GM12878 (cell line): ENCODE results near the gene TPRX1. TPM values are rescaled to one million over a fixed set of nuclear protein-coding genes. Genes with fewer than 3 reads are reported as not detected.

Experiments used
- ATAC-seq: fragments of 200-7000 bp; cut with Tn5 transposase; 3 replicates; pipeline ENCODE4 v1.9.1; 2020; ENCODE audit warnings: mild to moderate bottlenecking, moderate library complexity
- BruUV-seq: library from RNA; stranded (reverse); fragments of 400-500 nt; replicated peaks from 2 replicates; lab custom pipeline; 2021; lab: Mats Ljungman, UMichigan
- CTCF ChIA-PET: fragments of 300-600 bp; sonication (Branson Sonifier 250); formaldehyde crosslinking; extraction: SDS; loops from one replicate; lab custom pipeline; 2021; ENCODE audit warnings: inconsistent platforms; lab: Yijun Ruan, JAX
- POLR2A ChIA-PET: fragments of 350-600 bp; formaldehyde crosslinking; extraction: SDS; loops from one replicate; lab custom pipeline; 2021; ENCODE audit warnings: inconsistent platforms; lab: Charles Lee
- RAD21 ChIA-PET: fragments of 300-600 bp; sonication (Branson Sonifier 250); formaldehyde crosslinking; loops from one replicate; lab custom pipeline; 2023; ENCODE audit warnings: antibody characterized with exemption; ENCODE audit not compliant: unreplicated experiment; lab: Charles Lee
- SMC1A ChIA-PET: fragments of 300-600 bp; sonication (Branson Sonifier 250); formaldehyde crosslinking; loops from one replicate; lab custom pipeline; 2023; ENCODE audit not compliant: unreplicated experiment, uncharacterized antibody; lab: Charles Lee
- DNase-seq: peaks from one replicate; pipeline ENCODE4 v3.0.0-alpha.2; 2011; ENCODE audit warnings: low read depth, low spot score
- FAIRE-seq: peaks from 3 replicates; lab custom pipeline; 2011; peaks lifted over from hg19 to GRCh38; lab: Jason Lieb, UNC
- H2AFZ ChIP-seq: 2 replicates; pipeline ENCODE4 v1.6.0; 2011; ENCODE audit warnings: low read depth, low read length, control low read depth; ENCODE audit not compliant: control insufficient read depth
- H3K27ac ChIP-seq: 2 replicates; pipeline ENCODE4 v1.5.1; 2011; ENCODE audit warnings: control low read depth; ENCODE audit not compliant: control insufficient read depth, insufficient read depth
- H3K27me3 ChIP-seq, 2 experiments: replicated peaks in 1 of 2; 2 replicates each; pipeline versions ENCODE4 v1.6.0 to v1.6.1; 2011; ENCODE audit warnings: low read length in 1 of 2; ENCODE audit not compliant: control insufficient read depth in 2 of 2, insufficient read depth in 2 of 2
- H3K36me3 ChIP-seq, 2 experiments: 2 replicates each; pipeline ENCODE4 v1.5.1; 2011; ENCODE audit warnings: low read length in 1 of 2; ENCODE audit not compliant: control insufficient read depth in 2 of 2, insufficient read depth in 2 of 2
- H3K4me1 ChIP-seq: 2 replicates; pipeline ENCODE4 v1.6.1; 2011; ENCODE audit warnings: mild to moderate bottlenecking, low read length, moderate library complexity, mixed read lengths; ENCODE audit not compliant: control insufficient read depth, insufficient read depth
- H3K4me2 ChIP-seq: 2 replicates; pipeline ENCODE4 v1.6.0; 2011; ENCODE audit warnings: control low read depth; ENCODE audit not compliant: control insufficient read depth, insufficient read depth
- H3K4me3 ChIP-seq: fragments of 200-600 bp; sonication (generic); 2 replicates; pipeline ENCODE4 v1.5.1; 2016
- H3K79me2 ChIP-seq: 2 replicates; pipeline ENCODE4 v1.6.0; 2011; ENCODE audit warnings: low read length; ENCODE audit not compliant: control insufficient read depth, insufficient read depth
- H3K9ac ChIP-seq: 2 replicates; pipeline ENCODE4 v1.8.0; 2011; ENCODE audit warnings: low read length, control low read depth, mixed read lengths; ENCODE audit not compliant: control insufficient read depth, insufficient read depth
- H3K9me3 ChIP-seq: replicated peaks from 3 replicates; pipeline ENCODE4 v1.5.1; 2011; ENCODE audit warnings: mild to moderate bottlenecking, low read length; ENCODE audit not compliant: control insufficient read depth, insufficient read depth
- H4K20me1 ChIP-seq: 2 replicates; pipeline ENCODE4 v1.6.0; 2011; ENCODE audit not compliant: control insufficient read depth, insufficient read depth
- HDAC2 ChIP-seq: fragments of 200-600 bp; sonication (generic); IDR thresholded peaks from 2 replicates; pipeline ENCODE4 v1.6.1; 2017
- IRF5 ChIP-seq: fragments of 450-650 bp; IDR thresholded peaks from 2 replicates; pipeline ENCODE4 v1.6.1; 2017; ENCODE audit warnings: borderline replicate concordance
- PML ChIP-seq: IDR thresholded peaks from 2 replicates; pipeline ENCODE4 v1.6.1; 2012; ENCODE audit warnings: low read length, inconsistent platforms
- POLR2AphosphoS5 ChIP-seq: IDR thresholded peaks from 2 replicates; pipeline ENCODE4 v1.6.1; 2011; ENCODE audit warnings: mild to moderate bottlenecking, low read length, inconsistent platforms
- STAT3 ChIP-seq: IDR thresholded peaks from 2 replicates; pipeline ENCODE4 v1.6.1; 2011; ENCODE audit warnings: low read depth, low read length, improper control_type of control experiment
- SUPT20H ChIP-seq: IDR thresholded peaks from 2 replicates; pipeline ENCODE4 v1.6.1; 2011; ENCODE audit warnings: low read depth, mild to moderate bottlenecking, low read length, moderate library complexity, borderline replicate concordance; ENCODE audit not compliant: control insufficient read depth
- TCF3 ChIP-seq: IDR thresholded peaks from 2 replicates; pipeline ENCODE4 v1.6.1; 2012; ENCODE audit warnings: low read depth, mild to moderate bottlenecking, low read length, borderline replicate concordance; ENCODE audit not compliant: insufficient read depth
- ZBTB40 ChIP-seq: fragments of 450-650 bp; IDR thresholded peaks from 2 replicates; pipeline ENCODE4 v1.6.1; 2016; ENCODE audit warnings: mild to moderate bottlenecking, moderate library complexity, borderline replicate concordance
- WGBS: methylation state at CpG from one replicate; pipeline ENCODE4 v1.1.6; 2016; ENCODE audit warnings: low lambda C conversion rate; ENCODE audit not compliant: insufficient replicate concordance, insufficient coverage; ENCODE audit errors: missing lambda C conversion rate; 5-methylcytosine and 5-hydroxymethylcytosine counted together
- in situ Hi-C: fragments of 300-500 bp; cut with MboI; formaldehyde crosslinking; loops from 9 replicates; pipeline ENCODE4 v1.14.3; 2018; ENCODE audit warnings: mixed read lengths
- intact Hi-C: fragments of 100-400 bp; cut with micrococcal nuclease; formaldehyde crosslinking; loops from one replicate; pipeline ENCODE4 v1.14.2; 2022; ENCODE audit not compliant: unreplicated experiment
- polyA plus RNA-seq, 11 experiments: library from polyadenylated mRNA; depleted of rRNA in 4 of 11; unstranded in 6 of 11; stranded (reverse) in 5 of 11; fragments of >200 nt; fragmentation: Nextera tagmentation in 4 of 11; fragmentation: Illumina TruSeq in 1 of 11; extraction: Ambion mirVana in 4 of 11; extraction: Trizol in 1 of 11; gene quantifications; 1 replicate in 1 of 11; 2 replicates in 10 of 11; pipeline versions ENCODE4 v1.2.1 to v1.2.3, GENCODE V29; 2011 to 2016; ENCODE audit warnings: inconsistent platforms in 2 of 11, missing spikeins in 2 of 11, low read depth in 1 of 11
- total RNA-seq, 4 experiments: library from RNA; depleted of rRNA in 3 of 4; stranded (reverse); fragments of >200 nt in 3 of 4; fragmentation: Illumina TruSeq in 1 of 4; extraction: Trizol in 1 of 4; gene quantifications; 2 replicates each; pipeline versions ENCODE4 v1.2.1 to v1.2.3, GENCODE V29; 2013 to 2021
- TF ChIP-seq, protein P1 (sequence below): fragments of 450-650 bp; IDR thresholded peaks from 2 replicates; pipeline ENCODE4 v1.6.1; 2018; ENCODE audit warnings: borderline replicate concordance, mild to moderate bottlenecking; ENCODE audit not compliant: partially characterized antibody
- TF ChIP-seq, protein P2 (sequence below): IDR thresholded peaks from 2 replicates; pipeline ENCODE4 v1.6.1; 2011; ENCODE audit warnings: low read depth, mild to moderate bottlenecking, low read length, moderate library complexity, borderline replicate concordance; ENCODE audit errors: extremely low read depth

The TPRX1 gene
- total and polyA plus RNA-seq, 10 of the 15 experiments (the other 5 are each of a cell fraction or from before 2014, with no cell fraction given): not detected

DNA sequence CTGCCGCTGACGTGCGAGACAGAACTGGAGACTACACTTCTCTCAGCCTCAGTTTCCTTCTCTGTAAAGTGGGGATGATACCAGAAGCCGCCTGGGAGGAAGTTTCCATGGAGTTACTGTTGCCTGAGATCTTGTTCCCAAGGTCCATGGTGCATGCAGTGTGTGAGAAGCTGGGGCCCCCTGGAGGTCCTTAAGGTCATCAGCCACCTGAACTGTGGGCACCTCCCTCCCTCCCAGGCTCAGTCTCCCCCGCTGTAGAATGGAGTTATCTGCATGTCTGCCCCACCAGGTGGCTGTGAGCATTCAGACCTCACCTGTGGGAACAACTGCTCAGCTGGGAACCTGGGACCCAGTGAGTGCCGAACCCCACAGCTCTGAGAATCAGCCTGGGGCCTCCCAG, 20.0 kb upstream of the TPRX1 start (continued):
- TF ChIP-seq, protein P1, sequence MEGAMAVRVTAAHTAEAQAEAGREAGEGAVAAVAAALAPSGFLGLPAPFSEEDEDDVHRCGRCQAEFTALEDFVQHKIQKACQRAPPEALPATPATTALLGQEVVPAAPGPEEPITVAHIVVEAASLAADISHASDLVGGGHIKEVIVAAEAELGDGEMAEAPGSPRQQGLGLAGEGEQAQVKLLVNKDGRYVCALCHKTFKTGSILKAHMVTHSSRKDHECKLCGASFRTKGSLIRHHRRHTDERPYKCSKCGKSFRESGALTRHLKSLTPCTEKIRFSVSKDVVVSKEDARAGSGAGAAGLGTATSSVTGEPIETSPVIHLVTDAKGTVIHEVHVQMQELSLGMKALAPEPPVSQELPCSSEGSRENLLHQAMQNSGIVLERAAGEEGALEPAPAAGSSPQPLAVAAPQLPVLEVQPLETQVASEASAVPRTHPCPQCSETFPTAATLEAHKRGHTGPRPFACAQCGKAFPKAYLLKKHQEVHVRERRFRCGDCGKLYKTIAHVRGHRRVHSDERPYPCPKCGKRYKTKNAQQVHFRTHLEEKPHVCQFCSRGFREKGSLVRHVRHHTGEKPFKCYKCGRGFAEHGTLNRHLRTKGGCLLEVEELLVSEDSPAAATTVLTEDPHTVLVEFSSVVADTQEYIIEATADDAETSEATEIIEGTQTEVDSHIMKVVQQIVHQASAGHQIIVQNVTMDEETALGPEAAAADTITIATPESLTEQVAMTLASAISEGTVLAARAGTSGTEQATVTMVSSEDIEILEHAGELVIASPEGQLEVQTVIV: no peak

DNA sequence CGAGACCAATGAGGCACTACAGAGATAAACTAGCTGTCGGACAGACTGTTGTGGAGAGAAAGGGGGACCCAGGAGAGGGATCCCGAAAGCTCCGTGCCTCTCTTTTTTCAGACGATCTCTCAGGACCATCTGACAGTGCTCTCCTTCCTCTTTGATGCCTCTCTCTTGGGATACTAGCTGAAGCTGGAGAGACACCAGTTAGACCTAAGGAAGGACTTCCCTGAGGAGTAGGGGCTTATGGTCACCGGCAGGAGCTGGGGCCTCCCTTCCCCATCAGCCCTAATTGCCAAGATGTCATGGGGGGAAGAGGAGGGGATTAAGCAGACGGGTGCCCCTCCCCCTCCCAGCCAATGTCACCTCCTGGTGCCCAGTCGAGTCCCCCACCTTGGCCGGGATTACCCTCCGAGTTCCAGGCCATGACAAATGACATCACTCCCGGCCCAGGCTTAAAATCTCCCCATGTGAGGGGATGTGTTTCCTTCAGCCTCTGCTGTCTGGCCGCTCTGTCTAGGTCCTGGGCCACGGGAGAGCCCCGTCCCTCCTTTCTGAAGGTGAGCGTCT, 17.2 kb upstream of the TPRX1 start, which contains the start of gene CRX:
Gene CRX (plus strand): TSS at position 478 of the 561 bp plus-strand sequence. CDS start 12,507 bp downstream, outside the sequence.
- FAIRE-seq (no peak), ATAC-seq (no peak), DNase-seq (no peak)
- Histone ChIP-seq H3K27me3 (no peaks in the 10 kb centered on the region; a peak in 3 of 4 replicates), H4K20me1 (no peaks in the 10 kb centered on the region), H3K4me1 (peaks cover 4% of the 10 kb centered on the region; the same call in 1 of the 2 replicates), H2AFZ (no peak within 1 kb of the TSS), H3K27ac (no peak within 1 kb of the TSS), H3K9me3 (no peaks in the 10 kb centered on the region), H3K79me2 (no peaks in the 10 kb centered on the region), H3K4me2 (no peak within 1 kb of the TSS), H3K9ac (no peak within 1 kb of the TSS), H3K36me3 (no peaks in the 10 kb centered on the region), H3K4me3 (no peak within 1 kb of the TSS)
- ChIA-PET SMC1A (no interaction called here), POLR2A (no interaction called here), CTCF (interaction anchor here (1.0 kb wide), 1 partner anchor 28 kb away, joined by 4 read pairs; no protein-coding TSS in a partner anchor), RAD21 (no interaction called here)
- intact Hi-C loops (no loop called here), in situ Hi-C loops (no loop called here)
- 14% methylated on average over 15 of the region's 15 CpGs for WGBS
- BruUV-seq: no TSS peak
- TF ChIP-seq TCF3: no peak
- TF ChIP-seq ZBTB40: no peak
- TF ChIP-seq STAT3: no peak
- TF ChIP-seq PML: no peak
- TF ChIP-seq, protein P2, sequence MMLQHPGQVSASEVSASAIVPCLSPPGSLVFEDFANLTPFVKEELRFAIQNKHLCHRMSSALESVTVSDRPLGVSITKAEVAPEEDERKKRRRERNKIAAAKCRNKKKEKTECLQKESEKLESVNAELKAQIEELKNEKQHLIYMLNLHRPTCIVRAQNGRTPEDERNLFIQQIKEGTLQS: no peak
- no peak for TF ChIP-seq HDAC2
- no peak for TF ChIP-seq SUPT20H
- TF ChIP-seq, protein P1: no peak
- no peak for TF ChIP-seq IRF5
- no peak for TF ChIP-seq POLR2AphosphoS5
